GM21576 (cell line): ENCODE results near the gene NOL4L.

Source experiments
- ATAC-seq: cut with Tn5 transposase; IDR thresholded peaks from one replicate; pipeline ENCODE4 v1.9.1; 2021; ENCODE audit warnings: mild to moderate bottlenecking, moderate library complexity; ENCODE audit not compliant: unreplicated experiment

NOL4L gene

DNA sequence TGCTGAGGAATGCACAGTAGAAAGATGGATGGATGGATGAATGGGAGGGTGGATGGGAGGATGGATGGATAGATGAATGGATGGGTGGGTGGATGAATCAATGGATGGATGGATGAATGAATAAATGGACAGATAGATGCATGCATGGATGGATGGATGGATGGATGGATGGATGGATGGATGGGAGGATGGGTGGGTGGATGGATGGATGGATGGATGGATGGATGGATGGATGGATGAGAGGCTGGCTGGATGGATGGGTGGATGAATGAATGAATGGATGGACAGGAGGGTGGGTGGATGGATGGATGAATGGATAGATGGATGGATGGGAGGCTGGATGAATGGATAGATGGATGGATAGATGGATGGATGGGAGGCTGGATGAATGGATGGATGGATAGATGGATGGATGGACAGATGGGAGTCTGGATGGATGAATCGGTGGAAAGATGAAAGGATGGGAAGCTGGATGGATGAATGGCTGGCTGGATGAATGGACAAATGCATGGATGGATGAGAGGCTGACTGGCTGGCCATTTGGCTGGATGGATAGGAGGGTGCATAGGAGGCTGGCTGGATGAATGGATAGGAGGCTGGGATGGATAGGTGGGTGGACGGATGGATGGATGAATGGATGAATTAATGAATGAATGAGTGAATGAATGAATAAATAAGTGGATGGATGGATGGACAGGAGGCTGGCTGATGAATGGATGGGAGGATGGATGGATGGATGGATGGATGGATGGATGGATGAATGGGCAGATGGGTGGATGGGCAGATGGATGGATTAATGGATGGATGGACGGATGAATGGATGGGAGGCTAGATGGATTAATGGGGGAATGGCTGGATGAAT lies 28.3 kb upstream of the NOL4L start:
- ATAC-seq: no peak

DNA sequence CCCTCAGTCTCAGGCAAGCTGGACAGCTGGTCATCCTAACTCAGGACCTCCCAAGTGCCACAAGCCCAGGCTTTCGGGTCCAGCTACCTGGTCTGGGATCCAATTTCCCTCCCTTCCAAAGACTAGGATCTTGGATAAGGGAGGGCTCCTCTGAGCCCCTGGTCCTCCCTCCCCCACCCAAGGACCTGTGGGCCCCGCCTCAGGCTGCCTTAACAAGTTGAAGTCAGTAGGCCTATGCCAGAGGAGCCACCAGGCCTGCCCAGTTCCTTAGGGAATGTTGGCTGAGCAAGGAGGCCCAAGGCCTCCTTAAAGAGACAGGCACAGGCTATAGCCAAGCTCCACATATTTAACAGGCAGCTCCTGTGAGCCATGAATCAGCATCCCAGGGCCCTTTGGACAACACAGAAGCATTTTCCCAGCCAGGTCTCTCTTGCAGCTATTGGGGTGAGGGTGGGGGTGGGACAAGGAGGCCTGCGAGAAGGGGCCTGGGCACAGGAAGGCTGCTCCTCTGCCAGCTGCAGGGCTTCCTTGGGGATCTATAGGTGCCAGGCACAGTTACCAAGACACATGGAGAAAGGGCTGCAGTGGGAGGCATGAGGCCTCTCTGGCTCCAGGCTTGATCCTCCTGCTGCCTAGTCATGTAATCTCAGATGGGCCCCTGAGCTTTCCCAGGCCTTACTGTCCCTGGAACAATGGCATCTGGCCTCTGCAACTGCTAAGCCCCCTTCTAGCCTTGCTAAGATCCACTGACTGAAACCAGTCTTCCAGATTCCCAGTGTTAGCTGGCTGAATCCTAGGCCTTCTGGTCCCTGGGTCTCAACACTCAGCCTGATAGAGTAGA lies 27.4 kb upstream of the NOL4L start:
- ATAC-seq: no peak

DNA sequence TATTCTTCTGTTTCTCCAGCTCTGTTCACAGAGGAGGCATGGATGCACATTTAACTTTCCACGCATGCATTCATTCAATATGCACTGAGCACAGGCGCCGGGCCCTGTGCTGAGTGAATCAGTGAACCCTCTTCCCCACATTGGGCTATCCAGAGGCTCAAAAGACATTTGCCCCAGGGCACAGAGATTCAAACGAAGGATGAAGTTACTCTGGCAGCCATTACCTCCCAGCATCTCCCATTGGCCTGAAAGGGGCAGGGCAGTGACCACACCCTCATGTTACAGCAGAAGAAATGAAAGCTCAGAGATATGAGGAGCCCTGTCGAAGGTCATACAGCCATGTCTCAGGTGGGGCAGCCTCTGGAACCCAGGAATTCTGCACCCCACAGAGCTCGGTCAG lies 26.7 kb upstream of the NOL4L start:
- ATAC-seq: no peak

DNA sequence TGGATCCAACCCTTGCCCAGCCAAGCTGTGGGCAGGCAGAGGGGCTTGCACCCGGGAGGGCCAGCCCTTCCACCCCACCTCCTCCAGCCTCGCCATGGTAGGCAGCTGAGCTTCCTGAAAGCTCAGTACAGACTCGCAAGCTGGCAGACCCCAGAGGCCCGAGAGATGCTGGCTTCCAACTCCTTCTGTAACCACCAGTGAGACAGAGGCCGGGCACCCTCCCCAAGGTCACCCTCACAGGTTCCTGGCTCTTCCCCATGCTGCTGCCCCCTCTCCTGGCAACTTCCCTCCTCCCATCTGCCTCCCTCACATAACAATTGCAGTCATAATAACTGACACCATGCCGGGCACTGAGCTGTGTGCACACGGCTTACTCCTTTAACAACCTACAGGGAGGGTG lies 26.2 kb upstream of the NOL4L start:
- ATAC-seq: no peak

- ATAC-seq: no peak
These were observed 25.5 kb upstream of the NOL4L start for GRCh38 chr20:32610472-32611218.

DNA sequence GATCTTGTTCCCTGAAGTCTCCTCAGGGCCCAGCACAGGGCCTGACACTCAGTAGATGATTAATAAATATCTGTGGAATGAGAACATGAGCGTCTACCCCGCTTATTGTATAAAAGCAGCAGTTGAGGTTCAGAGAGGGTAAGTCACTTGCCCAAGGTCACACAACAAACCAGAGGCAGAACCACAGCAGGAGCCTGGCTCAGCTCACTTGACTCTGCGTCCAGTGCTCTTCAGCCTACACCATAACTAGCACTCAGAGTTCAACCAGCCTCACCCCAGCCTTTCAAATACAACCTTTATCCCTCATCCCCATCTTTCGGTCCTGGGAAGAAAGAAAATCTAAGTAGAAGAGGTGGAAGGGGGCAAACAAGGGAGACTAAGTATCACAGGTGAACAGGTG lies 24.9 kb upstream of the NOL4L start:
- ATAC-seq: no peak

GRCh38 chr20:32609111-32609773 lies 24.1 kb upstream of the NOL4L start:
- ATAC-seq: no peak

DNA sequence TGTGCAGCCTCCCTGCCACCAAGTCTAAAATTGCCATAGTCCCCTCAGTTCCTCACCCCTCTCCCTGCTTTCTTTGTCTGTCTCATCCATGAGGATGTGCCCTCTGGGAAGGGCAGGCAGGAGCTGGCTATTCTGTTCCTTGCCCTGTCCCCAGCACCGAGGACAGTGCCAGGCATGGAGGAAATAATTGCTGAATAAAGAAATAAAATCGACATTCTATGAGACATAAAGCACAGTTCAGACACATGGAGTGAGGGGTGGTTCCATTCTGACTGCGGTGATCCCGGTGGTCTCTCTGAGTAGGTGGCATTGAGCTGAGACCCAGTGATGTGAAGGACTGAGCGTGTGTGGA lies 23.5 kb upstream of the NOL4L start:
- no peak for ATAC-seq

- ATAC-seq: no peak
These were observed 22.9 kb upstream of the NOL4L start for GRCh38 chr20:32607727-32608663.

DNA sequence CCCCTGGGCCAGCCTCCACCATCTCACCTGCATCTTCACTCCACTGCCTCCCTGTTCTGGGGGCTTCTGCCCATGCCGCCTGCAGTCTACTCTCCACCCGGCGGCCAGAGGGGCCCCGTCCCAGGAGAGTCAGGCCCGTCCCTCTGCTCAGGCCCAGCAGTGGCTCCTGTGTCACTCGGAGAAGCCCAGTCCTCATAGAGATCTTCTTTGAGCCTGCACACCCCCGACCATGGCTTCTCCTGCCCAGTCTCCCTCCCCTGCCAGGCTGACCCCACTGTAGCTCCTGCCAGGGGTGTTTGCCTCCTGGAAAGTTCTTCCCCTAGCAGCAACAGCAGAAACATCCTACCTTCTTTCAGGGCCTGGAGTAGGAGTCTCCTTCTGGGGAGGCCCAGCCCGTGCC lies 22.2 kb upstream of the NOL4L start:
- ATAC-seq: no peak

DNA sequence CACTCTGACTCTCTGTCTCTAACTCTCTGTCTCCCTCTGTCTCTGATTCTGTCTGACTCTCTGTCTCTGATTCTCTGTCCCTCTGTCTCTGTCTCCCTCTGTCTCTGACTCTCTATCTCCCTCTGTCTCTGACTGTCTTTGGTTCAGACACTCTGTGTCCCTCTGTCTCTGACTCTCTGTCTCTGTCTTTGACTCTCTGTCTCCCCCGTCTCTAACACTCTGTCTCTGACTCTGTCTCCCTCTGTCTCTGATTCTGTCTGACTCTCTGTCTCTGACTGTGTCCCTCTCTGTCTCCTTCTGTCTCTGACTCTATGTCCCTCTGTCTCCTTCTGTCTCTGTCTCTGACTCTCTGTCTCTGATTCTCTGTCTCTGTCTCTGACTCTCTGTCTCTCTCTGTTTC lies 21.7 kb upstream of the NOL4L start:
- no peak for ATAC-seq

GRCh38 chr20:32606107-32606506 lies 21.0 kb upstream of the NOL4L start:
- ATAC-seq: no peak

- ATAC-seq: no peak
These were observed 20.1 kb upstream of the NOL4L start for GRCh38 chr20:32605167-32605656.

- no peak for ATAC-seq
These were observed 18.1 kb upstream of the NOL4L start for GRCh38 chr20:32603046-32603726.

DNA sequence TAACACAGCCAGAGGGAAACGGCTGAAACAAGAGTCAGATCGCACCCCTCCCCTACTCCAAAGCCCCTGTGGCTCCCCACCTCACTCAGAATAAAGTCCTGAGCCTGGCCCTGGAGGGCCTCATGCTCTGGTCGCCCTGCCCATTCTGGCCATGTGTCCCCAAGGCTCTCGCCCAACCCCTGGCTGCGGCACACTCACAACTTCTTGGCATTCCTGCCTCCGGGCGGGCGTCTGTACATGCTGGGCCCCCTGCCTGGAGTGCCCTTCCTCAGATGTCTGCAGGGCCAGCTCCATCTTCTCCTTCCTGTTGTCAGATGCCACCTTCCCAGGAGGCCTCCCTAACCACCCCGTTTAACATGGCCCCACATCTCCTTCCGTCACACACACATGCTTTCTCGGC lies 17.1 kb upstream of the NOL4L start:
- ATAC-seq: no peak

GRCh38 chr20:32600681-32601237 lies 15.6 kb upstream of the NOL4L start:
- no peak for ATAC-seq

- no peak for ATAC-seq
These were observed 14.7 kb upstream of the NOL4L start for GRCh38 chr20:32599783-32600340.

DNA sequence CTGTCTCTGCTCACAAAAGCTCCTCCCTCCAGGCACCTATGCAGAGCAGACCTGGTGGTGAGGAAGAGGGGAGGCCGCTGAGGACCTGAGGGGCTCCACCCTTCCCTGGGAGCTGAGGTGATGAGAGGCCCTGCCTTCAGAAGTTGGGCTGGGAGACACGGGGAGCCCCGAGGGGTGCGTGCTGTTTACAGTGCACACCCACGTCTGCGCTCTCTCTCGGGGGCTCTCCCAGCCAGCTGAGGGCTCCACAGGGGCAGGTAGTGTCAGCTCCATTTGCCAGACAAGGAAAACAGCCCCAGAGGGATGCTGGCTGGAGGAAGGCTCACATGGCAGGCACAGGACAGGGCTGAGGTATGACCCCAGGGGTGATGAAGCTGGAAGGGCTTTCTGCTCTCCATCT lies 13.5 kb upstream of the NOL4L start:
- no peak for ATAC-seq

DNA sequence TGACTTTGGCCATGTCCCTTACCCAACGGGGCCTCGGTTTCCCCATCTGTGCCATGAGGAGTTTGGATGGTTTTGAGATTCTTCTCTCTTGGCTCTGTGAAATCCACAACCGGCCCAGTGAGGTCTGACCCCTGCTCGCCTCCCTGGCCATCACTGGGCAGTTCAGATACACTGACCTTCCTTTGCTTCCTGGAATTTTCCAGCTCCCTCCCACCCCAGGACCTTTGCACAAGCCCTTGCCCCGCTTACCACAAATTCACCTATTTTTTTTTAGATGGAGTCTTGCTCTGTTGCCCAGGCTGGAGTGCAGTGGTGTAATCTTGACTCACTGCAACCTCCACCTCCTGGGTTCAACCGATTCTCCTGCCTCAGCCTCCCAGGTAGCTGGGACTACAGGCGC lies 12.6 kb upstream of the NOL4L start:
- no peak for ATAC-seq
